A673 (cell line): ENCODE results near the gene EPB41L5. TPM values are rescaled to one million over a fixed set of nuclear protein-coding genes. Genes with fewer than 3 reads are reported as not detected.
"Not testable (repeated sequence)": the region's sequence is repeated elsewhere in the genome, so short reads cannot be mapped to it uniquely, and the experiment has no call there.

ENCODE experiments used
- BruUV-seq: library from RNA; stranded (reverse); fragments of 400-500 nt; replicated peaks from 2 replicates; lab custom pipeline; 2021; lab: Mats Ljungman, UMichigan
- CTCF ChIA-PET: fragments of 300-600 bp; sonication (Branson Sonifier 250); formaldehyde crosslinking; loops from one replicate; lab custom pipeline; 2022; ENCODE audit warnings: antibody characterized with exemption; lab: Charles Lee
- POLR2A ChIA-PET: fragments of 300-600 bp; sonication (Branson Sonifier 250); formaldehyde crosslinking; loops from one replicate; lab custom pipeline; 2022; ENCODE audit warnings: antibody characterized with exemption; ENCODE audit not compliant: low non-redundant PET; lab: Charles Lee
- DNase-seq: peaks from one replicate; pipeline ENCODE4 v3.0.0-alpha.2; 2015; ENCODE audit warnings: low spot score
- H3K27ac ChIP-seq: fragments of 200-600 bp; sonication (generic); 2 replicates; pipeline ENCODE4 v1.5.1; 2016; ENCODE audit warnings: mixed run types, low read depth, mild to moderate bottlenecking, mixed read lengths, antibody characterized with exemption, low read length; ENCODE audit not compliant: poor library complexity, severe bottlenecking
- H3K27me3 ChIP-seq: fragments of 200-600 bp; sonication (generic); replicated peaks from 2 replicates; pipeline ENCODE4 v1.6.1; 2017; ENCODE audit warnings: mixed run types, low read depth, mild to moderate bottlenecking, mixed read lengths, antibody characterized with exemption, low read length; ENCODE audit not compliant: insufficient read depth, poor library complexity
- H3K36me3 ChIP-seq: fragments of 200-600 bp; sonication (generic); 2 replicates; pipeline ENCODE4 v1.6.1; 2016; ENCODE audit warnings: mixed run types, mild to moderate bottlenecking, mixed read lengths, antibody characterized with exemption, low read length; ENCODE audit not compliant: insufficient read depth, poor library complexity, severe bottlenecking
- H3K4me1 ChIP-seq: fragments of 200-600 bp; sonication (generic); 2 replicates; pipeline ENCODE4 v1.6.1; 2017; ENCODE audit warnings: mixed run types, mild to moderate bottlenecking, mixed read lengths, antibody characterized with exemption, low read length; ENCODE audit not compliant: insufficient read depth, poor library complexity, severe bottlenecking
- H3K4me3 ChIP-seq: fragments of 200-600 bp; sonication (generic); 2 replicates; pipeline ENCODE4 v1.5.1; 2016; ENCODE audit warnings: low read depth, mixed run types, mild to moderate bottlenecking, mixed read lengths, low read length; ENCODE audit not compliant: poor library complexity, severe bottlenecking
- H3K9me3 ChIP-seq: fragments of 200-600 bp; sonication (generic); 2 replicates; pipeline ENCODE4 v1.6.1; 2016; ENCODE audit warnings: mixed run types, low read depth, mild to moderate bottlenecking, mixed read lengths, antibody characterized with exemption, low read length; ENCODE audit not compliant: poor library complexity, severe bottlenecking
- EZH2 ChIP-seq: fragments of 200-600 bp; sonication (generic); IDR thresholded peaks from 2 replicates; pipeline ENCODE4 v1.6.1; 2017; ENCODE audit warnings: borderline replicate concordance, low read depth, mild to moderate bottlenecking, mixed read lengths, antibody characterized with exemption, low read length; ENCODE audit not compliant: poor library complexity, severe bottlenecking
- intact Hi-C: fragments of 100-400 bp; cut with micrococcal nuclease; formaldehyde crosslinking; loops from one replicate; pipeline ENCODE4 v1.10.0; 2022; ENCODE audit not compliant: unreplicated experiment
- total RNA-seq: library from RNA; stranded (reverse); gene quantifications from 2 replicates; pipeline ENCODE4 v1.2.3, GENCODE V29; 2021
- TF ChIP-seq, protein P1 (sequence below): fragments of 300-800, 200-600 bp; sonication (generic); conservative IDR thresholded peaks from 2 replicates; pipeline ENCODE4 v1.5.1; 2017; ENCODE audit warnings: low read depth, mild to moderate bottlenecking, antibody characterized with exemption, low read length, moderate library complexity, mixed read lengths

EPB41L5 gene
- total RNA-seq, 1 experiment from 2014 or later = 26.5 TPM

- intact Hi-C loops = no loop called here
- no peaks in the 10 kb centered on the region for H3K4me1 ChIP-seq
- H3K36me3 ChIP-seq = no peaks in the 10 kb centered on the region
- no peak overlapping the region for H3K27ac ChIP-seq
- no peaks in the 10 kb centered on the region for H3K27me3 ChIP-seq
- H3K4me3 ChIP-seq = no peak overlapping the region
- DNase-seq = no peak
- TF ChIP-seq, protein P1, sequence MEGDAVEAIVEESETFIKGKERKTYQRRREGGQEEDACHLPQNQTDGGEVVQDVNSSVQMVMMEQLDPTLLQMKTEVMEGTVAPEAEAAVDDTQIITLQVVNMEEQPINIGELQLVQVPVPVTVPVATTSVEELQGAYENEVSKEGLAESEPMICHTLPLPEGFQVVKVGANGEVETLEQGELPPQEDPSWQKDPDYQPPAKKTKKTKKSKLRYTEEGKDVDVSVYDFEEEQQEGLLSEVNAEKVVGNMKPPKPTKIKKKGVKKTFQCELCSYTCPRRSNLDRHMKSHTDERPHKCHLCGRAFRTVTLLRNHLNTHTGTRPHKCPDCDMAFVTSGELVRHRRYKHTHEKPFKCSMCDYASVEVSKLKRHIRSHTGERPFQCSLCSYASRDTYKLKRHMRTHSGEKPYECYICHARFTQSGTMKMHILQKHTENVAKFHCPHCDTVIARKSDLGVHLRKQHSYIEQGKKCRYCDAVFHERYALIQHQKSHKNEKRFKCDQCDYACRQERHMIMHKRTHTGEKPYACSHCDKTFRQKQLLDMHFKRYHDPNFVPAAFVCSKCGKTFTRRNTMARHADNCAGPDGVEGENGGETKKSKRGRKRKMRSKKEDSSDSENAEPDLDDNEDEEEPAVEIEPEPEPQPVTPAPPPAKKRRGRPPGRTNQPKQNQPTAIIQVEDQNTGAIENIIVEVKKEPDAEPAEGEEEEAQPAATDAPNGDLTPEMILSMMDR = no peak
- no peak for TF ChIP-seq EZH2
- ChIA-PET CTCF (no interaction called here), POLR2A (no interaction called here)
- peaks cover 9% of the 10 kb centered on the region for H3K9me3 ChIP-seq
- BruUV-seq = no TSS peak
These were observed 142.4 kb downstream of the EPB41L5 start for GRCh38 chr2:120155308-120155707.

DNA sequence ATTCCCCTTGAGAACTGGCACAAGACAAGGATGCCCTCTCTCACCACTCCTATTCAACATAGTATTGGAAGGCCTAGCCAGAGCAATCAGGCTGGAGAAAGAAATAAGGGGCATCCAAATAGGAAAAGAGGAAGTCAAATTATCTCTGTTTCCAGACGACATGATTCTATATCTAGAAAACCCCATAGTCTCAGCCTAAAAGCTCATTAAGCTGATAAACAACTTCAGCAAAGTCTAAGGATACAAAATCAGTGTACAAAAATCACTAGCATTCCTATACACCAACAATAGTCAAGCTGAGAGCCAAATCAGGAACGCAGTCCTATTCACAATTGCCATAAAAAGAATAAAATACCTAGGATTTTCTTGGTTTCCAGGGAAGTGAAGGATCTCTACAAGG lies 145.8 kb downstream of the EPB41L5 start:
- intact Hi-C loops, H3K4me1 ChIP-seq, DNase-seq, H3K36me3 ChIP-seq, H3K27ac ChIP-seq, CTCF ChIA-PET, H3K27me3 ChIP-seq, H3K9me3 ChIP-seq, POLR2A ChIA-PET, BruUV-seq, H3K4me3 ChIP-seq: not testable (repeated sequence)

DNA sequence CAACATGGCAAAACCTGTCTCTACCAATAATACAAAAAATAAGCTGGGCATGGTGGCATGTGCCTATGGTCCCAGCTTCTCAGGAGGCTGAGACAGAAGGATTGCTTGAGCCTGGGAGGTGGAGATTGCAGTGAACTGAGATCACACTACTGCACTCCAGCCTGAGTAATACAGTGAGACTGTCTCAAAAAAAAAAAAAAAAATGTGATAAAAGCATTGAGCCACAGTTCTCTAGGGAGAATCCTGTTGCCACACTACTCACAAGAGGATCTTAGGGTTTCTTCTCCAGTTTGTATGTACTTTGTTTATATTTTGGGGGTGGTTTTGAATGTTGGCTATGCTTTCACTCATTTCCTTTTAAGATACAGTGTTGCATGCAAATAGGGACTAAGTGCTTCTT lies 148.3 kb downstream of the EPB41L5 start:
- H3K9me3 ChIP-seq = no peaks in the 10 kb centered on the region
- H3K27me3 ChIP-seq = no peaks in the 10 kb centered on the region
- intact Hi-C loops = no loop called here
- H3K4me3 ChIP-seq = no peak overlapping the region
- no peaks in the 10 kb centered on the region for H3K4me1 ChIP-seq
- no peak for DNase-seq
- no TSS peak for BruUV-seq
- TF ChIP-seq, protein P1 = no peak
- no peak for TF ChIP-seq EZH2
- no peaks in the 10 kb centered on the region for H3K36me3 ChIP-seq
- ChIA-PET CTCF (no interaction called here), POLR2A (no interaction called here)
- H3K27ac ChIP-seq = no peak overlapping the region

DNA sequence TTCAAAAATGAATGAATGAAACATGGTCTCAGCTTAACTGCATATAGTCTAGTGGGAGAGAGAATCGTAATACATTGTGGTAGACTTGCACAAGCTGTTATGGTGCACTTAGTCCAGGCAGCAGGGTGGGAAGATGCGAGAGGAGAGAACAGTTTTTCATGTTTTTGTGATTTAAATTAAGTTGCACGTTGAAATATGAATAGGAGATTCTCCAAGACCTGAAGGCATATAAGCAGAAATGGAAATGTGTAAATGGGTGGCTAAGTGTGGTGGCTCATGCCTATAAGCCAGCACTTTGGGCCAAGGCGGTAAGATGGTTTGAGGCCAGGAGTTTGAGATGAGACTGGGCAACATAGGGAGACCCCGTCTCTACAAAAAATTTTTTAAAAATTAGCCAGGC lies 149.8 kb downstream of the EPB41L5 start:
- no peak overlapping the region for H3K27ac ChIP-seq
- intact Hi-C loops = no loop called here
- no peak for TF ChIP-seq EZH2
- TF ChIP-seq, protein P1 = no peak
- no TSS peak for BruUV-seq
- no peak for DNase-seq
- H3K4me3 ChIP-seq = no peak overlapping the region
- no peaks in the 10 kb centered on the region for H3K36me3 ChIP-seq
- no peaks in the 10 kb centered on the region for H3K9me3 ChIP-seq
- ChIA-PET CTCF (no interaction called here), POLR2A (no interaction called here)
- no peaks in the 10 kb centered on the region for H3K27me3 ChIP-seq
- no peaks in the 10 kb centered on the region for H3K4me1 ChIP-seq
